ENCODE data around the gene AUTS2. TPM values are rescaled to one million over a fixed set of nuclear protein-coding genes. Genes with fewer than 3 reads are reported as not detected.
"Not testable (repeated sequence)": the region's sequence is repeated elsewhere in the genome, so short reads cannot be mapped to it uniquely, and the experiment has no call there.

The AUTS2 gene
- total RNA-seq, 2 experiments from 2014 or later = 15.2 to 16.3 TPM

GRCh38 chr7:70594170-70594569 lies 995.9 kb downstream of the AUTS2 start:
- POLR2A ChIA-PET = no interaction called here

DNA sequence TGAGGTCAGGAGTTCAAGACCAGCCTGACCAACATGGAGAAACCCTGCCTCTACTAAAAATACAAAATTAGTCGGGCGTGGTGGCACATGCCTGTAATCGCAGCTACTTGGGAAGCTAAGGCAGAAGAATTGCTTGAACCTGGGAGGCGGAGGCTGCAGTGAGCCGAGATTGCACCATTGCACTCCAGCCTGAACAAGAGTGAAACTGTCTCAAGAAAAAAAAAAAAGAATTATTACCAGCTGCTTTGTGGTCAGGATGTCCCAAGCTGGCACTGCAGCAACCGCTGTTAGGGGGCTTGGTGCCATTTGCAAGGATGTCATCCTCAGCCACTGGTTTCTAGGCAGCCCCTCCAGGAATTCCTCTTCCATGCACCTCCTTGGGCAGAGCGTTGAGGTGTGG lies 996.6 kb downstream of the AUTS2 start:
- POLR2A ChIA-PET; H3K9me3 Mint-ChIP-seq (ENCODE audit: insufficient read depth); H3K27ac Mint-ChIP-seq; H3K36me3 Mint-ChIP-seq (ENCODE audit: low read depth); CTCF ChIA-PET; DNase-seq; ATAC-seq; H3K4me1 Mint-ChIP-seq (ENCODE audit: low read depth); H3K4me3 Mint-ChIP-seq: not testable (repeated sequence)
- peaks cover 36% of the 10 kb centered on the region for H3K27me3 Mint-ChIP-seq (ENCODE audit: low read depth)

More at GRCh38 chr7:70594170-70594569, 995.9 kb downstream of the AUTS2 start:
- Mint-ChIP-seq H3K36me3 (ENCODE audit: low read depth) (no peaks in the 10 kb centered on the region), H3K4me3 (no peak overlapping the region), H3K27ac (no peak overlapping the region), H3K27me3 (ENCODE audit: low read depth) (peaks cover 36% of the 10 kb centered on the region), H3K9me3 (ENCODE audit: insufficient read depth) (no peaks in the 10 kb centered on the region), H3K4me1 (ENCODE audit: low read depth) (peaks cover 4% of the 10 kb centered on the region)
- DNase-seq = no peak
- CTCF ChIA-PET = no interaction called here
- ATAC-seq = no peak

DNA sequence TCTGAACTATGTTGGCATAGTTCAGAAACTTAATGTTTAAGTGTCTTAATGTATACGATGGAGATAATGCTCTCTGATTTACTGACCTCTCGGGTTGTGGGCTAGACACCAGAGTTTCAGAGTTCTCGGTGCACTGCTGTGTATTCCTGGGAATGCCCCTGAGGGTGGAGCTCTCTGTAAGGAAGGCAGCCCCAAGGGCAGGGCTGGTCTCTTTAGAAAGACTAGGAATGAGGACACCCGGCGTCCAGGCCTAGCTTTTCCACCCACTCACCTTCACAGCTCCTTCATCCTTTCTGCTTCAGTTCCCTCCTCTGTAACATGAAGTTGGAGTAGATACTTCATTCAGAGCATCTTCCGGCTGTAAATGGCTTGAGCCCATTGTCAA lies 997.1 kb downstream of the AUTS2 start:
- ChIA-PET CTCF (no interaction called here), POLR2A (no interaction called here)
- no peak for ATAC-seq
- peaks cover 4% of the 10 kb centered on the region for H3K4me1 Mint-ChIP-seq (ENCODE audit: low read depth)
- no peak for DNase-seq
- no peaks in the 10 kb centered on the region for H3K9me3 Mint-ChIP-seq (ENCODE audit: insufficient read depth)
- H3K27ac Mint-ChIP-seq = no peak overlapping the region
- no peaks in the 10 kb centered on the region for H3K36me3 Mint-ChIP-seq (ENCODE audit: low read depth)
- peak overlapping the region; percentile 53 for H3K4me3 Mint-ChIP-seq
- H3K27me3 Mint-ChIP-seq (ENCODE audit: low read depth) = peaks cover 36% of the 10 kb centered on the region

- no peak overlapping the region for H3K27ac Mint-ChIP-seq
- H3K36me3 Mint-ChIP-seq (ENCODE audit: low read depth) = no peaks in the 10 kb centered on the region
- CTCF ChIA-PET = no interaction called here
- peak overlapping the region; percentile 53 for H3K4me3 Mint-ChIP-seq
- H3K4me1 Mint-ChIP-seq (ENCODE audit: low read depth) = peaks cover 4% of the 10 kb centered on the region
- DNase-seq (peak; percentile 22), ATAC-seq (peak; percentile 82)
- no peaks in the 10 kb centered on the region for H3K9me3 Mint-ChIP-seq (ENCODE audit: insufficient read depth)
- peaks cover 36% of the 10 kb centered on the region for H3K27me3 Mint-ChIP-seq (ENCODE audit: low read depth)
- POLR2A ChIA-PET = no interaction called here
Observed at GRCh38 chr7:70595755-70596597, 997.7 kb downstream of the AUTS2 start.

GRCh38 chr7:70596598-70596913 lies 998.3 kb downstream of the AUTS2 start:
- DNase-seq (no peak), ATAC-seq (no peak)
- CTCF ChIA-PET = no interaction called here
- Mint-ChIP-seq H3K36me3 (ENCODE audit: low read depth) (no peaks in the 10 kb centered on the region), H3K27me3 (ENCODE audit: low read depth) (peaks cover 36% of the 10 kb centered on the region), H3K4me1 (ENCODE audit: low read depth) (peaks cover 4% of the 10 kb centered on the region), H3K9me3 (ENCODE audit: insufficient read depth) (no peaks in the 10 kb centered on the region), H3K4me3 (peak overlapping the region; percentile 28), H3K27ac (no peak overlapping the region)
- POLR2A ChIA-PET = no interaction called here

- H3K27ac Mint-ChIP-seq = no peak overlapping the region
- H3K36me3 Mint-ChIP-seq (ENCODE audit: low read depth) = no peaks in the 10 kb centered on the region
- peaks cover 36% of the 10 kb centered on the region for H3K27me3 Mint-ChIP-seq (ENCODE audit: low read depth)
- DNase-seq (no peak), ATAC-seq (no peak)
- H3K9me3 Mint-ChIP-seq (ENCODE audit: insufficient read depth) = no peaks in the 10 kb centered on the region
- H3K4me1 Mint-ChIP-seq (ENCODE audit: low read depth) = peaks cover 4% of the 10 kb centered on the region
- no peak overlapping the region for H3K4me3 Mint-ChIP-seq
- POLR2A ChIA-PET = no interaction called here
- CTCF ChIA-PET = interaction anchor here (0.7 kb wide), 1 partner anchor 102 kb away, joined by 3 read pairs; no protein-coding TSS in a partner anchor
Observed at GRCh38 chr7:70597066-70597465, 998.8 kb downstream of the AUTS2 start.

DNA sequence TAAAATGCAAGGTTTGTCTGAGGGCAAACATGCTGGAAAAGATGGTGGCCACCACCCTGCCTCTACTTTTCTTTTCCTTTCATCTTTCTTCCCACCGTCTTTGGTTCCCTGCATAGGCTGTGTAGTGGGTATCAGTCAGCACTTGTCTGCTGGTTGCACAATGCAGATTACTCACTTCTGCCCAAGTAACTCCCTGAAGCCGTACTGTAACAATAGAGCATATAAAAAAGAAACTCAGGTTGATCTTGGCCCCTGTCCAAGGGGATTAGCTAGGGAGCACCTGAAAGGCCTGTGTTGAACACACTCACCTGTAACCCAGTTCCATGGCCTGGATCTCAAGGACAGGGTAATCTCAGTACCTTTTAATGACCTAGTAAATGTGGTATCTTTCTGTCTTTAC lies 1000.7 kb downstream of the AUTS2 start:
- POLR2A ChIA-PET = no interaction called here
- CTCF ChIA-PET = no interaction called here
- H3K4me3 Mint-ChIP-seq = no peak overlapping the region
- no peak overlapping the region for H3K27ac Mint-ChIP-seq
- H3K36me3 Mint-ChIP-seq (ENCODE audit: low read depth) = no peaks in the 10 kb centered on the region
- ATAC-seq (no peak), DNase-seq (no peak)
- H3K4me1 Mint-ChIP-seq (ENCODE audit: low read depth) = peaks cover 4% of the 10 kb centered on the region
- peaks cover 36% of the 10 kb centered on the region for H3K27me3 Mint-ChIP-seq (ENCODE audit: low read depth)
- H3K9me3 Mint-ChIP-seq (ENCODE audit: insufficient read depth) = no peaks in the 10 kb centered on the region

DNA sequence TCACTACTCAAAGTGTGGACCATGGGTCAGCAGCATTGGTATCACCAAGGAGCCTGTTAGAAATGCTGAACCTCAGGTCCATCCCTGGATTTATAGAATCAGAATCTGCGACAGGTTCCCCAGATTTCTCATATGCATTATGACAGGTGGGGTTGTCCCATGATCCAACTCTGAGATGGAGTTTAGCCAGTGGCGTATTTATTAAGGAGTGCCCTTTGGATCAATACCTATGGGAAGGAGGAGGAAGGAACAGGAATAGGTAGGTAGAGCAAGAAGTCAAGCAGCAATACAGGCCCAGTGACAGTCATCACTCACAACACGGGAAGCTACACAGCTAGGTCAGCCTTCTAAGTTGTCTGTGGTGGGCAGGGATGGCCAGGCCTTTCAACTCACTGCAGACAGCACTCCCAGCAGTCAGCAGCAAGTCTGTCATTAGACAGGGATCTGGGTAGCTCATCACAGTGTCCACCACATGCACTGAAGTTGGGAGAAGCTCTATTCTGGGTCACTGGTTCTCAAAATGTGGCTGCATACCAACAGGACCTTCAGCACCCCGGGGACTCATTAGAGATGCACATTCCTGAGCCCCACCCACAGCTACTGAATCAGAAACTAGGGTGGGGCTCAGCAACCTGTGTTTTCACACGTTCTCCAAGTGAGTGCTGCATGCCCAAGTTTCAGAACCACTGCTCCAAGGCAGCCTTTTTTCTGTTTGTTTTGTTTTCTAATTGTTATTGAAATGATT lies 1001.3 kb downstream of the AUTS2 start:
- peaks cover 4% of the 10 kb centered on the region for H3K4me1 Mint-ChIP-seq (ENCODE audit: low read depth)
- no peaks in the 10 kb centered on the region for H3K9me3 Mint-ChIP-seq (ENCODE audit: insufficient read depth)
- ATAC-seq = no peak
- H3K27ac Mint-ChIP-seq = no peak overlapping the region
- H3K4me3 Mint-ChIP-seq = no peak overlapping the region
- peaks cover 33% of the 10 kb centered on the region for H3K27me3 Mint-ChIP-seq (ENCODE audit: low read depth)
- POLR2A ChIA-PET = no interaction called here
- H3K36me3 Mint-ChIP-seq (ENCODE audit: low read depth) = no peaks in the 10 kb centered on the region
- CTCF ChIA-PET = no interaction called here
- DNase-seq = no peak

GRCh38 chr7:70600993-70601392 lies 1002.7 kb downstream of the AUTS2 start:
- POLR2A ChIA-PET = no interaction called here
- Mint-ChIP-seq H3K27me3 (ENCODE audit: low read depth) (peaks cover 25% of the 10 kb centered on the region), H3K27ac (no peak overlapping the region), H3K9me3 (ENCODE audit: insufficient read depth) (no peaks in the 10 kb centered on the region), H3K4me3 (no peak overlapping the region), H3K4me1 (ENCODE audit: low read depth) (peaks cover 2% of the 10 kb centered on the region), H3K36me3 (ENCODE audit: low read depth) (no peaks in the 10 kb centered on the region)
- ATAC-seq = no peak
- CTCF ChIA-PET = no interaction called here
- no peak for DNase-seq

DNA sequence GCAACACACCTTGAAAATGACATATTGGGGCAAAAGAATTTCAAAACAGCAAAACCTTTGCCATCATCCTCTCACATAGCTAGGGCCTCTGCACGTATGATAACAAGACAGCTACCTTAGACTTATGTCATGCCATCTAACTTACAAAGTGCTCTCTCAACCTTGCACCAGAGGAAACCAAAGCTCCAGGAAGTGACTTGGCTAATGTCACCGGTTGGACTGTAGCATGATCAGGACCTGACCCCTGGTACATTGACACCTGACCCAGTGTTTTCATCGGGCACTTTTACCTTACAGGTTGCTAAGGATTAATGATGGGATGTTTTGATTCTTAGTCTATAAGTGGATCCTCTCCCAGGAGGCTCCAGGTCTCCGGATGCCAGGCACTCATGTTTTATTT lies 1003.8 kb downstream of the AUTS2 start:
- CTCF ChIA-PET = no interaction called here
- Mint-ChIP-seq H3K27me3 (ENCODE audit: low read depth) (peaks cover 17% of the 10 kb centered on the region), H3K4me3 (no peak overlapping the region), H3K4me1 (ENCODE audit: low read depth) (no peaks in the 10 kb centered on the region), H3K27ac (no peak overlapping the region), H3K9me3 (ENCODE audit: insufficient read depth) (no peaks in the 10 kb centered on the region), H3K36me3 (ENCODE audit: low read depth) (no peaks in the 10 kb centered on the region)
- POLR2A ChIA-PET = no interaction called here
- DNase-seq (no peak), ATAC-seq (no peak)

DNA sequence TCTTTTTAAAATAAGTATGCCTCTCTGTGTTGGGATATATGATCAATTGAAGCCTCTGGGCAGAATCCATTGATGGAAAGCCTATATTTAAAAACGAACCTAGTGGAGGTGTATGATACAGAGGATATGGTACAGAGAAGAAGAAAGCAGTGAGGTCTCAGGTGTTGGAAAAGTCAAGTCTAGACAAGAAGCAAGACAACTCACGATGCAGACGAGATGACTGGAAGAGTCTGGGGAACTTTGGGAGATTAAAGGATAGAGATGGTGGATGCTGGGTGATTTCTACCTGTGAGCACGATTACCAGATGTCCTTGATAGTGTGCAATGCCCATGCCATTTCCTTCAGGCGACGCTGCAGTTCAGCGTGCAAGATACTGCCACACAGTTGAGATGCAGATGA lies 1009.0 kb downstream of the AUTS2 start:
- Mint-ChIP-seq H3K4me3 (no peak overlapping the region), H3K27ac (no peak overlapping the region), H3K9me3 (ENCODE audit: insufficient read depth) (no peaks in the 10 kb centered on the region), H3K36me3 (ENCODE audit: low read depth) (no peaks in the 10 kb centered on the region), H3K27me3 (ENCODE audit: low read depth) (peaks cover 14% of the 10 kb centered on the region), H3K4me1 (ENCODE audit: low read depth) (no peaks in the 10 kb centered on the region)
- CTCF ChIA-PET = no interaction called here
- POLR2A ChIA-PET = no interaction called here
- no peak for DNase-seq
- ATAC-seq = no peak

GRCh38 chr7:70607759-70608158 lies 1009.5 kb downstream of the AUTS2 start:
- ATAC-seq = no peak
- Mint-ChIP-seq H3K4me1 (ENCODE audit: low read depth) (no peaks in the 10 kb centered on the region), H3K9me3 (ENCODE audit: insufficient read depth) (no peaks in the 10 kb centered on the region), H3K27ac (no peak overlapping the region), H3K36me3 (ENCODE audit: low read depth) (no peaks in the 10 kb centered on the region), H3K4me3 (no peak overlapping the region), H3K27me3 (ENCODE audit: low read depth) (peaks cover 14% of the 10 kb centered on the region)
- CTCF ChIA-PET = no interaction called here
- POLR2A ChIA-PET = no interaction called here
- DNase-seq = no peak

All from activated CD8-positive, alpha-beta T cell treated with anti-CD3 and anti-CD28 coated beads, Interleukin-2, amount 10 ng/mL, durations not matched to agents 7 days and 5 days (primary cell).